ENCODE data around the gene ARHGAP22. TPM values are rescaled to one million over a fixed set of nuclear protein-coding genes. Genes with fewer than 3 reads are reported as not detected.
A peak's percentile ranks its signal among the peaks of the same experiment; 100 is the strongest.

ARHGAP22 gene
- total RNA-seq, 1 donor from 2014 or later = 0.82 TPM

- intact Hi-C loops (cut with micrococcal nuclease) = no loop called here
- no peak for DNase-seq
- ChIA-PET POLR2A (no interaction called here), CTCF (interaction anchor here (2.4 to 5.5 kb wide), 3 partner anchors 12 to 30 kb away, joined by 15 to 46 read pairs (median 25); no protein-coding TSS in a partner anchor)
- no peak overlapping the region for H3K27ac Mint-ChIP-seq
- peaks cover 4% of the 10 kb centered on the region for H3K27me3 Mint-ChIP-seq
- no peak for TF ChIP-seq CTCF (IDR thresholded peaks at IDR 0.05)
- peaks cover 36% of the 10 kb centered on the region for H3K4me1 Mint-ChIP-seq
- no peak overlapping the region for H3K4me3 Mint-ChIP-seq
- H3K36me3 Mint-ChIP-seq (ENCODE audit: low read depth) = no peaks in the 10 kb centered on the region
- no peaks in the 10 kb centered on the region for H3K9me3 Mint-ChIP-seq
- ATAC-seq (ENCODE audit: low read depth) = no peak
Measured at GRCh38 chr10:48626986-48627731, 22.3 kb upstream of the ARHGAP22 start.

- POLR2A ChIA-PET = interaction anchor here (1.1 to 2.3 kb wide), 2 partner anchors 29 to 52 kb away, joined by 6 to 7 read pairs; no protein-coding TSS in a partner anchor
- ATAC-seq (ENCODE audit: low read depth) (no peak), DNase-seq (no peak)
- peaks cover 4% of the 10 kb centered on the region for H3K9me3 Mint-ChIP-seq
- CTCF ChIA-PET = interaction anchor here (1.2 to 5.5 kb wide), 4 partner anchors 12 to 74 kb away, joined by 3 to 46 read pairs (median 20); no protein-coding TSS in a partner anchor
- peaks cover 4% of the 10 kb centered on the region for H3K27me3 Mint-ChIP-seq
- no peak overlapping the region for H3K27ac Mint-ChIP-seq
- H3K4me3 Mint-ChIP-seq = no peak overlapping the region
- no peak for TF ChIP-seq CTCF (IDR thresholded peaks at IDR 0.05)
- H3K36me3 Mint-ChIP-seq (ENCODE audit: low read depth) = no peaks in the 10 kb centered on the region
- intact Hi-C loops (cut with micrococcal nuclease) = no loop called here
- peaks cover 36% of the 10 kb centered on the region for H3K4me1 Mint-ChIP-seq
Measured at GRCh38 chr10:48626447-48626846, 21.6 kb upstream of the ARHGAP22 start.

GRCh38 chr10:48625826-48626134, 20.9 kb upstream of the ARHGAP22 start:
- CTCF ChIA-PET = interaction anchor here (1.2 to 5.5 kb wide), 4 partner anchors 11 to 73 kb away, joined by 3 to 46 read pairs (median 20); no protein-coding TSS in a partner anchor
- ATAC-seq (ENCODE audit: low read depth) (peak; percentile 96), DNase-seq (no peak)
- H3K4me3 Mint-ChIP-seq = no peak overlapping the region
- POLR2A ChIA-PET = interaction anchor here (0.8 to 2.3 kb wide), 4 partner anchors 12 to 180 kb away, joined by 3 to 7 read pairs (median 6); no protein-coding TSS in a partner anchor
- no peak for TF ChIP-seq CTCF (IDR thresholded peaks at IDR 0.05)
- peaks cover 4% of the 10 kb centered on the region for H3K9me3 Mint-ChIP-seq
- intact Hi-C loops (cut with micrococcal nuclease) = loop anchor here (1.0 kb wide), 1 partner anchor 10 kb away; no protein-coding TSS in a partner anchor
- no peak overlapping the region for H3K27ac Mint-ChIP-seq
- H3K36me3 Mint-ChIP-seq (ENCODE audit: low read depth) = no peaks in the 10 kb centered on the region
- peaks cover 36% of the 10 kb centered on the region for H3K4me1 Mint-ChIP-seq
- H3K27me3 Mint-ChIP-seq = peaks cover 4% of the 10 kb centered on the region

- intact Hi-C loops (cut with micrococcal nuclease) = no loop called here
- Mint-ChIP-seq H3K27me3 (peaks cover 1% of the 10 kb centered on the region), H3K36me3 (ENCODE audit: low read depth) (no peaks in the 10 kb centered on the region), H3K4me1 (peaks cover 36% of the 10 kb centered on the region), H3K9me3 (peaks cover 4% of the 10 kb centered on the region), H3K4me3 (no peak overlapping the region), H3K27ac (no peak overlapping the region)
- ChIA-PET POLR2A (interaction anchor here (0.6 to 0.9 kb wide), 2 partner anchors 15 to 32 kb away, joined by 3 read pairs; no protein-coding TSS in a partner anchor), CTCF (interaction anchor here (1.4 to 5.5 kb wide), 3 partner anchors 9 to 33 kb away, joined by 5 to 46 read pairs (median 25); no protein-coding TSS in a partner anchor)
- no peak for TF ChIP-seq CTCF (IDR thresholded peaks at IDR 0.05)
- DNase-seq = no peak
- no peak for ATAC-seq (ENCODE audit: low read depth)
Measured at GRCh38 chr10:48623607-48624132, 18.8 kb upstream of the ARHGAP22 start.

GRCh38 chr10:48623009-48623408, 18.1 kb upstream of the ARHGAP22 start:
- no peak for DNase-seq
- no peak overlapping the region for H3K27ac Mint-ChIP-seq
- no peaks in the 10 kb centered on the region for H3K36me3 Mint-ChIP-seq (ENCODE audit: low read depth)
- peaks cover 4% of the 10 kb centered on the region for H3K9me3 Mint-ChIP-seq
- no peak overlapping the region for H3K4me3 Mint-ChIP-seq
- no peak for ATAC-seq (ENCODE audit: low read depth)
- H3K27me3 Mint-ChIP-seq = peaks cover 4% of the 10 kb centered on the region
- TF ChIP-seq CTCF (IDR thresholded peaks at IDR 0.05) = no peak
- intact Hi-C loops (cut with micrococcal nuclease) = no loop called here
- ChIA-PET CTCF (interaction anchor here (1.4 to 5.5 kb wide), 2 partner anchors 14 to 34 kb away, joined by 5 to 46 read pairs; no protein-coding TSS in a partner anchor), POLR2A (interaction anchor here (0.6 kb wide), 1 partner anchor 15 kb away, joined by 3 read pairs; no protein-coding TSS in a partner anchor)
- peaks cover 36% of the 10 kb centered on the region for H3K4me1 Mint-ChIP-seq

All from activated B cell treated with CpG ODN at 0.5 μM for 24 hours (primary cell).